HCT116 (cell line): ENCODE results near the gene SCOC. TPM values are rescaled to one million over a fixed set of nuclear protein-coding genes. Genes with fewer than 3 reads are reported as not detected.

Source experiments
- ATAC-seq: fragments of 200-7000 bp; cut with Tn5 transposase; 2 replicates; pipeline ENCODE4 v1.9.1; 2020; ENCODE audit warnings: mild to moderate bottlenecking, moderate library complexity
- BruUV-seq: library from RNA; stranded (reverse); fragments of 400-500 nt; replicated peaks from 2 replicates; lab custom pipeline; 2021; lab: Mats Ljungman, UMichigan
- CTCF ChIA-PET: fragments of 300-600 bp; sonication (Branson Sonifier 250); formaldehyde crosslinking; loops from one replicate; lab custom pipeline; 2021; ENCODE audit warnings: antibody characterized with exemption; lab: Charles Lee
- POLR2A ChIA-PET: fragments of 300-600, 350-600 bp; sonication (Branson Sonifier 250); formaldehyde crosslinking; loops from one replicate; lab custom pipeline; 2021; ENCODE audit warnings: antibody characterized with exemption; lab: Charles Lee
- RAD21 ChIA-PET, 2 experiments: fragments of 300-600 bp; sonication (Branson Sonifier 250); formaldehyde crosslinking; loops; one replicate each; lab custom pipeline; 2023; ENCODE audit warnings: low total read pairs in 2 of 2; ENCODE audit not compliant: uncharacterized antibody in 2 of 2, unreplicated experiment in 2 of 2, low non-redundant PET in 1 of 2; lab: Charles Lee
- DNase-seq: peaks from one replicate; pipeline ENCODE4 v3.0.0-alpha.2; 2010; ENCODE audit warnings: low read depth, low spot score
- H2AFZ ChIP-seq: fragments of 200-600 bp; shearing (Covaris generic), sonication (generic); 2 replicates; pipeline ENCODE4 v1.6.1; 2017; ENCODE audit warnings: low read depth, mixed run types, mixed read lengths, antibody characterized with exemption, low read length; ENCODE audit not compliant: poor library complexity, severe bottlenecking
- H3K27ac ChIP-seq: 2 replicates; pipeline ENCODE4 v1.5.1; 2012; ENCODE audit warnings: low read depth, low read length
- H3K27me3 ChIP-seq: fragments of 200-600 bp; sonication (generic); 2 replicates; pipeline ENCODE4 v1.6.1; 2016; ENCODE audit warnings: mixed run types, low read length, mixed read lengths; ENCODE audit not compliant: insufficient read depth
- H3K36me3 ChIP-seq, 2 experiments: fragments of 200-500 bp in 1 of 2; fragments of 200-600 bp in 1 of 2; sonication (Bioruptor generic) in 1 of 2; sonication (generic) in 1 of 2; 2 replicates each; pipeline versions ENCODE4 v1.5.1 to v1.6.1; 2014 to 2016; ENCODE audit warnings: low read length in 2 of 2, inconsistent platforms in 1 of 2, mixed read lengths in 1 of 2, mixed run types in 1 of 2; ENCODE audit not compliant: insufficient read depth in 2 of 2, control insufficient read depth in 1 of 2
- H3K4me1 ChIP-seq, 2 experiments: fragments of 200-600 bp in 1 of 2; sonication (generic) in 1 of 2; 2 replicates each; pipeline versions ENCODE4 v1.5.1 to v1.6.1; 2012 to 2017; ENCODE audit warnings: low read length in 2 of 2, inconsistent platforms in 1 of 2, mild to moderate bottlenecking in 1 of 2, mixed read lengths in 1 of 2, mixed run types in 1 of 2, moderate library complexity in 1 of 2; ENCODE audit not compliant: insufficient read depth in 2 of 2, control insufficient read depth in 1 of 2
- H3K4me2 ChIP-seq: fragments of 200-600 bp; sonication (generic); 2 replicates; pipeline ENCODE4 v1.6.1; 2017; ENCODE audit warnings: mixed run types, low read length, mixed read lengths
- H3K4me3 ChIP-seq, 2 experiments: fragments of 200-600 bp in 1 of 2; sonication (generic) in 1 of 2; replicated peaks in 1 of 2; 2 replicates each; pipeline ENCODE4 v1.5.1; 2011 to 2016; ENCODE audit warnings: low read length in 2 of 2, control low read depth in 1 of 2, low read depth in 1 of 2, mild to moderate bottlenecking in 1 of 2, mixed read lengths in 1 of 2, mixed run types in 1 of 2
- H3K79me2 ChIP-seq: fragments of 200-600 bp; sonication (generic); 2 replicates; pipeline ENCODE4 v1.6.1; 2017; ENCODE audit warnings: mild to moderate bottlenecking, mixed run types, low read length, moderate library complexity, mixed read lengths; ENCODE audit not compliant: insufficient read depth
- H3K9ac ChIP-seq: fragments of 200-600 bp; sonication (generic); 2 replicates; pipeline ENCODE4 v1.6.1; 2016; ENCODE audit warnings: low read length, mixed read lengths
- H3K9me2 ChIP-seq: fragments of 200-600 bp; sonication (generic), shearing (Covaris generic); 2 replicates; pipeline ENCODE4 v1.6.1; 2017; ENCODE audit warnings: mixed run types, mild to moderate bottlenecking, moderate library complexity; ENCODE audit not compliant: insufficient read depth
- H3K9me3 ChIP-seq, 2 experiments: fragments of 200-500 bp in 1 of 2; fragments of 200-600 bp in 1 of 2; sonication (Bioruptor generic) in 1 of 2; sonication (generic) in 1 of 2; 2 replicates each; pipeline ENCODE4 v1.6.1; 2014 to 2017; ENCODE audit warnings: low read length in 2 of 2, mixed read lengths in 2 of 2, inconsistent platforms in 1 of 2, low read depth in 1 of 2, mild to moderate bottlenecking in 1 of 2, mixed run types in 1 of 2, moderate library complexity in 1 of 2; ENCODE audit not compliant: control insufficient read depth in 1 of 2, insufficient read depth in 1 of 2
- H4K20me1 ChIP-seq: fragments of 200-600 bp; sonication (generic), shearing (Covaris generic); 2 replicates; pipeline ENCODE4 v1.6.1; 2017; ENCODE audit warnings: mixed run types, mild to moderate bottlenecking, moderate library complexity; ENCODE audit not compliant: insufficient read depth
- CEBPB ChIP-seq: IDR thresholded peaks from 2 replicates; pipeline ENCODE4 v1.6.1; 2012; ENCODE audit warnings: low read depth
- CTCF ChIP-seq, 3 experiments: fragments of 200-600 bp in 1 of 3; sonication (generic) in 1 of 3; IDR thresholded peaks in 2 of 3; conservative IDR thresholded peaks in 1 of 3; 2 replicates each; pipeline ENCODE4 v1.5.1; 2012 to 2017; ENCODE audit warnings: low read depth in 2 of 3, low read length in 2 of 3, antibody characterized with exemption in 1 of 3, borderline replicate concordance in 1 of 3, control low read depth in 1 of 3, mild to moderate bottlenecking in 1 of 3, mixed read lengths in 1 of 3, mixed run types in 1 of 3, moderate library complexity in 1 of 3; ENCODE audit not compliant: insufficient read depth in 1 of 3
- EGR1 ChIP-seq: IDR thresholded peaks from 2 replicates; pipeline ENCODE4 v1.6.1; 2012; ENCODE audit warnings: low read depth
- ELF1 ChIP-seq: IDR thresholded peaks from 2 replicates; pipeline ENCODE4 v1.6.1; 2012; ENCODE audit warnings: low read depth, borderline replicate concordance
- EZH2 ChIP-seq: fragments of 200-600 bp; sonication (generic); IDR thresholded peaks from 2 replicates; pipeline ENCODE4 v1.6.1; 2017; ENCODE audit warnings: antibody characterized with exemption, mixed run types
- FOSL1 ChIP-seq: IDR thresholded peaks from 2 replicates; pipeline ENCODE4 v1.6.1; 2012; ENCODE audit warnings: low read depth
- MAX ChIP-seq: IDR thresholded peaks from 2 replicates; pipeline ENCODE4 v1.6.1; 2012
- POLR2A ChIP-seq: IDR thresholded peaks from 2 replicates; pipeline ENCODE4 v1.7.0; 2011; ENCODE audit warnings: borderline replicate concordance; ENCODE audit not compliant: insufficient read depth, insufficient read length; ENCODE audit errors: extremely low read depth
- POLR2AphosphoS5 ChIP-seq: IDR thresholded peaks from 2 replicates; pipeline ENCODE4 v1.6.1; 2011; ENCODE audit warnings: mild to moderate bottlenecking, low read depth, low read length, moderate library complexity
- REST ChIP-seq: IDR thresholded peaks from 2 replicates; pipeline ENCODE4 v1.6.1; 2012; ENCODE audit warnings: low read depth
- SP1 ChIP-seq: IDR thresholded peaks from 2 replicates; pipeline ENCODE4 v1.6.1; 2012; ENCODE audit warnings: low read depth
- ZBTB33 ChIP-seq: IDR thresholded peaks from 2 replicates; pipeline ENCODE4 v1.6.1; 2011; ENCODE audit warnings: mild to moderate bottlenecking, low read length, moderate library complexity; ENCODE audit not compliant: insufficient replicate concordance; ENCODE audit errors: extremely low read depth
- intact Hi-C: fragments of 100-400 bp; cut with micrococcal nuclease; formaldehyde crosslinking; loops from 2 replicates; pipeline ENCODE4 v1.10.0; 2022
- total RNA-seq: library from RNA; stranded (reverse); gene quantifications from one replicate; pipeline ENCODE4 v1.2.1, GENCODE V29; 2021; ENCODE audit not compliant: unreplicated experiment

SCOC gene
- total RNA-seq, 1 experiment from 2014 or later, result 52.2 TPM

- ChIA-PET RAD21 (no interaction called here), POLR2A (no interaction called here), CTCF (no interaction called here)
- ATAC-seq, result no peak
- Histone ChIP-seq H3K27me3 (no peaks in the 10 kb centered on the region), H3K36me3 (no peaks in the 10 kb centered on the region), H4K20me1 (no peaks in the 10 kb centered on the region), H3K79me2 (no peaks in the 10 kb centered on the region), H3K27ac (no peak overlapping the region), H3K4me2 (peak overlapping the region; percentile 98), H3K9ac (peak overlapping the region; percentile 43), H3K4me3 (peak overlapping the region; percentile 56 to 67), H3K9me3 (no peaks in the 10 kb centered on the region), H2AFZ (peak overlapping the region; percentile 88), H3K4me1 (peaks cover 3 to 11% of the 10 kb centered on the region in 2 experiments; a peak in 3 of 4 replicates), H3K9me2 (no peaks in the 10 kb centered on the region)
- DNase-seq, result peak; percentile 24
- intact Hi-C loops, result no loop called here
- TF ChIP-seq SP1, result peak; percentile 39
- TF ChIP-seq EZH2, result no peak
- no peak for TF ChIP-seq REST
- no peak for TF ChIP-seq POLR2A
- no peak for TF ChIP-seq POLR2AphosphoS5
- TF ChIP-seq CEBPB, result peak; percentile 92
- TF ChIP-seq FOSL1, result no peak; the same call in 1 of the 2 replicates
- no peak for TF ChIP-seq ZBTB33
- TF ChIP-seq CTCF (IDR thresholded peaks at IDR 0.05 in 2 of 3, conservative IDR thresholded peaks at IDR 0.05 in 1 of 3; ENCODE audit: borderline replicate concordance in 1 of 3, insufficient read depth in 1 of 3, low read depth in 2 of 3, low read length in 2 of 3), result no peak
- TF ChIP-seq ELF1, result no peak
- no peak; the same call in 1 of the 2 replicates for TF ChIP-seq MAX
- no peak for TF ChIP-seq EGR1
- BruUV-seq, result no TSS peak
Measured at GRCh38 chr4:140427919-140428471, 54.5 kb downstream of the SCOC start.
